ENCODE measurements around the gene TCF20.

Gene TCF20

DNA sequence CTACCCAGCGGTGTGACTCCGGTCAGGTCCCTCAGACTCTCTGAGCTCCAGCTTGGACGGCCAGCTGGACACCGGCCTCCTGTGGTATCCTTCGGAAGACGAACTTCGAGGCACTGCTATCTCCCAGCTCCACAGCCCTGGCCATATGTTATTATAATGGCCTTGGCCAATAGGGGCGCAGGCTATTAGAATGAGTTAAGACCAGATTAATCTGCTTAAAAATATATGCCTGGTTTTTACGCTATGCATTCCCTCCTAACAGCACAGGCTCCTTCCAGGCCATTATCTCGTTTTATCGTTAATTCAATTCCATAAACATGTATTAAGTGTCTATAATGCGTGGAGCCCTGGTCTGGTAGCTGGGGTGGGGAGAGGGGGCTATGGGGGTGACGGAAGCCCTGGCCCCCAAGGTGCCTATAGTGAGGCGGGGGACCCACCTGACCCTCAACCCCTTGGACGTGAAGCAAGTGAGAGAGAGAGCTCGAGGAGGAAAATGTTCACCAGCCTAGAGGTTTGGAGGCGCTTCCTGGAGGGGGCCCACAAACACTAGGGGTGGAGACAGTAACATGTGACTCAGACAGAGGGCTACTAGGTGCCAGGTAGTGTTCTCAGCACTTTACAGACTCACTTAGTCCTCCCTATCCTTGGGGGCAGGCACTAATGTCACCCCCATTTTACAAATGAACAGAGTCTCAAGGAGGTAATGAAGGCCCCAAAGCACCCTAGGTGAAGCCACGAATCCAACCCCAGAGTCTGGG lies 37.5 kb upstream of the TCF20 start:
- no peak for TF ChIP-seq ZFX (IDR thresholded peaks at IDR 0.05; ENCODE audit: borderline replicate concordance)
- TF ChIP-seq, protein P1, sequence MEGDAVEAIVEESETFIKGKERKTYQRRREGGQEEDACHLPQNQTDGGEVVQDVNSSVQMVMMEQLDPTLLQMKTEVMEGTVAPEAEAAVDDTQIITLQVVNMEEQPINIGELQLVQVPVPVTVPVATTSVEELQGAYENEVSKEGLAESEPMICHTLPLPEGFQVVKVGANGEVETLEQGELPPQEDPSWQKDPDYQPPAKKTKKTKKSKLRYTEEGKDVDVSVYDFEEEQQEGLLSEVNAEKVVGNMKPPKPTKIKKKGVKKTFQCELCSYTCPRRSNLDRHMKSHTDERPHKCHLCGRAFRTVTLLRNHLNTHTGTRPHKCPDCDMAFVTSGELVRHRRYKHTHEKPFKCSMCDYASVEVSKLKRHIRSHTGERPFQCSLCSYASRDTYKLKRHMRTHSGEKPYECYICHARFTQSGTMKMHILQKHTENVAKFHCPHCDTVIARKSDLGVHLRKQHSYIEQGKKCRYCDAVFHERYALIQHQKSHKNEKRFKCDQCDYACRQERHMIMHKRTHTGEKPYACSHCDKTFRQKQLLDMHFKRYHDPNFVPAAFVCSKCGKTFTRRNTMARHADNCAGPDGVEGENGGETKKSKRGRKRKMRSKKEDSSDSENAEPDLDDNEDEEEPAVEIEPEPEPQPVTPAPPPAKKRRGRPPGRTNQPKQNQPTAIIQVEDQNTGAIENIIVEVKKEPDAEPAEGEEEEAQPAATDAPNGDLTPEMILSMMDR (IDR thresholded peaks at IDR 0.05): no peak
- H3K27ac ChIP-seq: no peak overlapping the region

DNA sequence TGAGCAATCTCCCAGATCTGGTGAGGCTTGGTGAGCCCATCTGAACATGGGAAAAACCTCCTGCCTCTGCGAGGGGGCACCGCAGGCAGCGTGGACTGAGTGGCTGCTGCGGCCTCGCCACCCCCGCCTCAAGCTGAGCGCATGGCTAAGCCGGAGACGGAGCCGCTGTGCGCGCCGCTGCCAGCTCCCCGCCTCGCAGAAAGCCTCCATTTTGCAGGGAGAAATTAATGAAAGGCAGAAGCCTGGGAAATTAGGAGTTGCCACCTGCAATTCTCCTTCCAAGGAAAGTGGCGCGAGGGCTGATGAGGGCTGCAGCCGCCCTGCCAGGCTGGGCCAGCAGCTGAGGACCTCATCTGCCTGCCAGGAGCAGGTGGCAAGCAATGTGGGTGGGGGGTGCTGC lies 35.6 kb upstream of the TCF20 start:
- no peak overlapping the region for H3K27ac ChIP-seq
- no peak for TF ChIP-seq ZFX (IDR thresholded peaks at IDR 0.05; ENCODE audit: borderline replicate concordance)
- TF ChIP-seq, protein P1 (IDR thresholded peaks at IDR 0.05): no peak

DNA sequence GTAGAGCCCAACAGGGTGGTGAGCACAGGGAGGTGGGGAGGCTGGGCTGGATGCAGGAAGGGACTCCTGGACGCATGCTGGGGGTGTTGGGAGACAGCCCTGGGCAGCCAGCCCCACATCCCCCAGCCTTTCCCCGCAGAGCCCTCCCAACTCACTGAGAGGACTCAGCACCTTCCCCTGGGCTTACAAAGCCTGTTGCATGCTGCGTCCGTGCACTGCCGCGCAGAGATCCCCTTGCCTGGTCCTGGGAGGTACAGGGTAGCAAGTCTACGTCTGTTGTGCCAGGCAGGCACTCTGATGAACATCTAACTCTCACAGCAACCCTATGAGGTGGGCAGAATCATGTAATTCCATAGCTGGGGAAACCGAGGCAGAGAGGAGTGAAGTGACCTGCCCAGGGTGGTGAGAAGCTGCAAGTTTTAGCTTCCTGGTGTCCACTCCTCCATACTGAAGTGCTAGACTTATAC lies 33.9 kb upstream of the TCF20 start:
- no peak overlapping the region for H3K27ac ChIP-seq
- TF ChIP-seq, protein P1 (IDR thresholded peaks at IDR 0.05): no peak
- no peak for TF ChIP-seq ZFX (IDR thresholded peaks at IDR 0.05; ENCODE audit: borderline replicate concordance)

DNA sequence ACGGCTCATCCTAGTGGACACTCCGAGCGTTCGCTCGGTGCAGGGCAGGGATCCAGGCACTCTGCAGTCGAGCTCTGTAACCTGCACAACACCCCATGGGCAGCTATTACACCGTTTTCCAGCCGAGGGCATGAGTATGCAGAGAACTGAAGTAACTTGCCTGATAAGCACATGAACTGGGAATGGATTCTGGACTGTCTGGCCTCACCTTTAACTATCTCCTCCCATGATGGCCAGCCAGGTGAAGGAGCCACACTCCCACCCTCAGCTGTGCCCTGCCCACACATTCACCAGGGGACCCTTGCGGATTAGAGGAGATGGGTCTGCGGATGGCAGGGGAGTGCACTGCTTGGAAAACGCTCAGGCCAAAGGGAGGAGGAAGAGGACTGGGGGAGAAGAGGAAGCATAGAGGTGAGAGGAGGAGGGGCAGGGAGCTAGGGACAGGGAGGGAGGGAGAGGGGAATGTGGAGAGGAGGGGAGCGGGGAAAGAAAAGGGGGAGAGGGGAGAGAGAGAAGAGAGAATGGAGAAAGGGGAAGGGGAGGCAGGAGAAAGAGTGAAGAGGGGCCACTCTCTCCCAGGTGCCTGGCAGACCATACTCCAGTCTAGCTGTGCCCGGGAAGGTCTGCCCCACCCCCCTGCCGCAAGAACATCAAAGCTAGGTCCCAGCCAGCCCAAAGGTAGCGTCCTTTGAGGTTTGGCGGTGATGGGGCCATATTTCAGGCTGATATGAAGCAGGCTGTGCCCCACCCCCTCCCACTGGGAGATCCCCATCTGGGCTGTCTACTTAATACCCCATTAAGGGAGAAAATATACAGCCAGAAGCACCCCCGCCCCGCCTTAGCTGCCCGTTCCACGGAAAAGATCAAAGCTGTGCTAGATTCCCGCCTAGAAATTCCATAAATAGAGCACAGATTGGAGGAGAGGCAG lies 33.2 kb upstream of the TCF20 start:
- no peak for TF ChIP-seq ZFX (IDR thresholded peaks at IDR 0.05; ENCODE audit: borderline replicate concordance)
- TF ChIP-seq, protein P1 (IDR thresholded peaks at IDR 0.05): no peak
- no peak overlapping the region for H3K27ac ChIP-seq

DNA sequence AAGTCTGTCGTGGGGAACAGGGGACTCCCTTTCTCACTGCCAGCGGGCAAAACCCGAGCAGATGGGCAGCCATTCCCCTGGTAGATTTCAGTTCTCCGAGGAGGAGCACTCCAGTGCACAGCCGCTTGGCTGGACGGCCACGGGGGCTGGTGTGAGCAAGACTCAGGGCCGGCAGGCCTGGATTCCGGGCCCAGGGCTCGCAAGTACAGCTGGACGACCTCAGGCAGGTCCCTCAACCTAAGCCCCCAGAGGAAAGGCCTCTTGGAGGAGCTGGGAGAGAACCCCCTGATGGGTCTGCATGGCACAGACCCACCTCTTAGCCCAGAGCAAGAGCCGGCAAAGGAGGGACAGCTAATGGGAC lies 31.3 kb upstream of the TCF20 start:
- TF ChIP-seq, protein P1 (IDR thresholded peaks at IDR 0.05): no peak
- no peak for TF ChIP-seq ZFX (IDR thresholded peaks at IDR 0.05; ENCODE audit: borderline replicate concordance)
- no peak overlapping the region for H3K27ac ChIP-seq

DNA sequence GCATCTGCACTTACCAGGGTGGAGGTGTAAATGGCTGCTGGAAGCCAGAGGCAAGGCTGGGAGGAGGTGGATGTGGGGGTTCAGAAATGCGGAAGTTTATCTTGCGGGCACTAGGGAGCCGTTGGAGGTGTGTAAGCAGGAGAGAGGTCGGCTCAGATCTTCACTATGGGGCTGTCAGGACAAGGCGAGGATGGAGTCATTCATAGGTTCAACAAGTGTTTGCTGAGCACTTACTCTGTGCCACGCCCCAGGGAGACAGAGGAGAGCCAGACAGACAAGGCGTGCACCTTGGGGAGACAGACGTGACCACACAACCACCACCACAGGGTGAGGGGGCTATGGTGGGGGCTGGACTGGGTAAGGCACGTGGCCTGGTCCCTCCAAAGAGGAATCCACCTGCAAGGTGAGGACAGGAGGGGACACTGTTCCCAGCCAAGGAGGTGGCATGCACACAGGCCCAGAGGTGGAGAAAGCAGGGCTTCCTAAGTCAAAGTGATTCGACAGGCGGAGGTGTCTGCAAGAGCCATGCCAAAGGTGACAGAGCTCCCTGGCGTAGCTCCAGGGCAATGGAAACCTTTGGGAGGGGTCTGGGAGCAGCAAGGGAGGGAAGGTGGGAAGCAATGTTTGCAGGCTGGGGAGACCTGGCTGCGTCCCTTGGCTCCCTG lies 30.8 kb upstream of the TCF20 start:
- TF ChIP-seq, protein P1 (IDR thresholded peaks at IDR 0.05): no peak
- TF ChIP-seq ZFX (IDR thresholded peaks at IDR 0.05; ENCODE audit: borderline replicate concordance): no peak
- no peak overlapping the region for H3K27ac ChIP-seq

Measured in 22Rv1 (cell line).